COLO829 (cell line): ENCODE measurements around the gene PPHLN1.

Experiments
- DNase-seq: peaks from one replicate; pipeline ENCODE4 v3.0.0; 2012; ENCODE audit warnings: low spot score

PPHLN1 gene

DNA sequence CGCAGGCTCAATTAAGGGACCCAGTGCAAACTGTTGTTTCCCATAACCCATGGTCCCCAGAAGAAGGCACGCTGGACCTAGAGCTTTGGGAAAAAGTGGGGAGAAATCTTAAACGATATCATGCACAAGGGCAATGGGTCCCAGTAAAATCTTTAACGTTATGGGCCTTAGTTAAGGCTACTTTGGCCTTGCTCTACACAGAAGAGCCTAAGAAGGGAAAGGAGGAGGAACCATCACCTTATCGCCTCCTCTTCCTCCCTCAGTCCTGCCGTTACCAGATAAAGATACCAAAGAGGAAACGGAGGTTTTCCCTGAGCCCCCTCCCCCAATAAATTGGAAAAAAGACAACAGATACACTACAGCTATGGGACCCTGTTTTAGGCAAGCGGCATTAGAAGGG is 116.9 kb downstream of the PPHLN1 start:
- no peak for DNase-seq

DNA sequence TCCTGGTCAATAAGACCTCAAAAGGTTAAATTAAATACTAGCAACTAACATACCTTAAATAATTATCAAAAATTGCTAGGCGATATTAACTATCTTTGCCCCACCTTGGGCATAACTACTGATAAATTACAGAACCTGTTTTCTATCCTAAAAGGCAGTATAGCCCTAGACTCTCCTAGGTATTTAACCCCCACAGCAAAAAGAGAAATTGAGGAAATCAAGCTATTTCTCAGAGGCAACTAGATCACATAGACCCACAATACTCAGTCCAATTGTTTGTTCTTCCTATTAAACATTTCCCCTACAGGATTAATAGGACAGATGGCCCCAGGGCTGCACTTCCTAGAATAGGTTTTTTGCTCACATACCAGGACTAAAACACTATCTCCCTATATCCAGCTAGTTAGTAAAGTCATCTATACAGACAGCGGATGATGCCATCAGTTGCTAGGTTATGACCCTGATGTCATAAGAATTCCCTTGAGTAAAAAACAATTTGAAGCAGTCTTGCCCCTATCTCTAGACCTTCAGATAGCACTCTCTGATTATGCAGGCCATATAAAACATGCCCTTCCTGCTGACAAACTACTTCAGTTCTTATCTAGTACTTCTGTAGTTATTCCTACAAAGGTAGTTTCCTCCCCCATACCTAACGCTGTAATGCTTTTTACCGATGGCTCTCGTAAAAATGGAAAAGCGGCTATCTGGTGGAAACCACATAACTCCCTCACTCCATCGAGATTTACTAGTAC is 118.4 kb downstream of the PPHLN1 start:
- no peak for DNase-seq

DNA sequence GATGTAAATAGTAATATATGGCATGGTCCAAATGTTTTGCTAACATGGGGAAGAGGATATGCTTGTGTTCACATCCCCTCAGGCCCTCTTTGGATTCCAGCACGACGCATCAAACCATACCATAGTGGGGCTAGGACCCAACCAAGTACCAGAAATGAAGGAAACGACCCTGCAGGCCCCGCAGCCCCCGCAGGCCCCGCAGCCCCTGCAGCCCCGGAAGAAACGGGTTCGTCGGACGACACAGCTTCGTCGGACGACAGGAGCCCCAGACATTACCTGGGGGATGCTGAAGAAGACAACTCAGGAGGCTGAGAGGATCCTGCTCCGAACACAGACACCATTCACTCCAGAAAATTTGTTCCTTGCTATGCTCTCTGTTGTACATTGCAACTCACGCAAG is 119.9 kb downstream of the PPHLN1 start:
- no peak for DNase-seq

DNA sequence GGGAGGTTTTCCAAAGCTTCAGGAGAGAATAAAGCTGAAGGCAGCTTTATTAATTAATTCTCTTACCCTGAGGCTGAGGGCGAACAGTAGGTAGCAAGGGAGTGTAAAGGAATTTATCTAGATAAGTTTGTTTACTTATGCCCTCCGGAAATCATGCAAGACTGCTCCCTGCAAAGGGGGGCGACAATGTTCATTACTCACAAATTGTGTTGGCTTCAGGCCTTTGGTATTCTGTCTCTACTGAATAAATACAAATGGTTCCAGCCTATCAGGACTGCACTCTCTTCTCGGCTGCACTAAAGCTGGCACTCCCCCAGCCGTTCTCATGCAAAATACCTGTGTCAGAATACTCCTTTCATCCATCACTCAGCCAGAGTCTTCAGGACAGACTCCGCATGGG is 120.8 kb downstream of the PPHLN1 start:
- DNase-seq: no peak

DNA sequence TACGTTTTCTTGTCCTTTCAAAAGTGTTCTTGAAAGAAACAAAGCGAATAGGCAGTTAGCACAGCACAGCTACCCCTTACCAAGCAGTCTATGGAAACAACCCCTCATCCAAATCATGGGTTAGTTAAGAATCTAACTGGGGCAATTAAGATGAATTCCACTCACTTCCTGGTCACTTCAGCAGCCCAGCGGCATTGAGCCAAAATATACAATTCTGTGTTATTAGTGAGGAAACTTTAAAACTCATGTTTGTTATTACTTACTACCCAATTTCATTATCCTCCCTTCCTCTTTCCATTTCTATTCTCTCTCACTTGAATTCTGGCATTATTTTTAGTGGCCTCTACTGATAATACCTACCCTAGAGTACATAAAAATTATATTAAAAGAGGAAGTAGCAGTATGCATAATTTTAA is 121.4 kb downstream of the PPHLN1 start:
- DNase-seq: no peak

DNA sequence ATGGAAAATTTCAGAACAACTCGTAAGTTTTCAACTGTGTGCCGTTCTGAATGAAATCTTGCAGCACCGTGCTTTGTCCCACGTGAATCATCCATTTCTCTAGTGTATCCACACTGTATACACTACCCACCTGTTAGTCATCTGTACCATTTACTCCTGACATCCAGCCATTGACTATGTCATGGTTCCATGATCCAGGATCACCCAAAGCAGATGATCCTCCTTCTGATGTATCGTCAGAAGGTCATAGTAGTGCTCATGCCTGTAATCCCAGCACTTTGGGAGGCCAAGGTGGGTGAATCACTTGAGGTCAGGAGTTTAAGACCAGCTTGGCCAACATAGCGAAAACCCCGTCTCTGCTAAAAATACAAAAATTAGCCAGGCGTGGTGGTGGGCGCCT is 122.9 kb downstream of the PPHLN1 start:
- no peak for DNase-seq

DNA sequence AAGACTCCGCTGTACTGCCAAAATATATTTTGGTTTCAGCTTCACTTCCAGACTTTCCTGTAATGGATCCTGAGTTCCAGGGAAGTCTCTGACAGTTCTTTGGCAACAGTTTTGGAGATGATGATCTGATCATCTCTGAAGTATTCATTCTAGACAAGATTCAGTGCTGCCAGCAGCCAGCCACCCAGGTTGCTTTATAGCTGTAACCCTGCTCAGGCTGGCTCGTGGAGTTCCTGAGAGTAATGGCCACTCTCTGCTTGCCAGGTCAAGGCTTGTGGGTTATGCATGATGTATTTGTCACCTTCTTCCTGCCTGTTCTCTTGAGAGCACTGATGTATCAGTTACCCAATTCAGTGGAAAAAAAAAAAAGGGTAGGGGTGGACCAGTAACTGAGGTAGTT is 124.3 kb downstream of the PPHLN1 start:
- no peak for DNase-seq

DNA sequence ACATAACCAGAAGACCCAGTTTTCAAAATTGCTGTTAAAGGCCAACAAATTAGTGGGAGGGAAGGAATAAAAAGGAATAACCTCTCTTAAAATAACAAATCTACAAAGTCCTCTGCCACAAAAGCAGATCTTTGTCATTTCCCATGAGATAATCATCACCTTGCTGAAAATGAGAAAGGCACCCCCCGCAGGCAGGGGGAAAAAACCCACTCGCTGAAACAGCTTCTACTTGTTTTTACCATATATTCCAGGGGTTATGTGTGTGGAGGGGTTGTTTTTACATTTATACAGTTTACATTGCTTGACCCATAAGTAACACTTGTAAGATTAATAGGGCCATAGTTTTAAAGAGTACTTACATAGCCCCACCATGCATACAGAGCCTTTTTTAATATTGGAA is 132.6 kb downstream of the PPHLN1 start:
- no peak for DNase-seq

DNA sequence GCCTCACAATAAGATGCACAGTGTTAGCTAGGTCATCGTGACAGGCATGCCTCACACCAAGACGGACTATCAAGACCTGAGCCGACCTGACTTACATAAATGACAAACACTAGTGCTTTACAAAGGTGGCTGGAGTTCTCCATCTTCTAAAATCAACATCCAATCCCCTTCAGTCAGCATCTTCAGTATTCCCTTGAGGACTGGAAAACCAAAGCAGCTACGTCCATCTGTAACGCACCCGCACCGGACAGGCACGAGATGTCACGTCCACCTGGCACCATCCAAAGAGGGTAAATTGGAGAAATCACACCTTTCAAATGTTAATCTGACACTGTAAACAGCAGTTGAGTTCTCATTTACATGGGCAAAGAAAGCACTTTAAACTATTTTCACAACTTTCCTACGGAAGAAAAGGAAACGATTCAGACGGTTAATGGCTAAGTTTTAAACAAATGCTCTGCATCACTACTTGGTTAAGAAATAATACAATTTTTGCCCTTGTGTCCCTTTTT is 133.4 kb downstream of the PPHLN1 start:
- no peak for DNase-seq

DNA sequence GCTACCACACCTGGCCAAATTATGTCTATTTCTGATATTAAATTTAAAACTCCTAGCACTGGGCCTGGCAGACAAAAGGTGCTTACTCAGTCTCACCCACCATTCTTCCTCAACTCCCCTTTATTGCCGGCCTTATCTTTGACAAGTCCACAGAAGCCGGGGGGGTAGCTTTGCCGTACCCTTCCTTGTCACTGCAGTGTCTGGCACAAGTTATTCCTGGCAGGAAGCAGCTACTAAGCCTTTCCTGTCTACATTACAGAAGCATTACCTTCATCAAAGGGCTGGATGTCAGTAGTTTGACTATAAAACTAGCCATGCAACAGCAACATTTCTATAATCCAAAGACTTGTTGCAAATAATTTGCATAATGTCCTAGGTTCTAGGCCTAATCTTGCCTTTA is 136.5 kb downstream of the PPHLN1 start:
- no peak for DNase-seq

DNA sequence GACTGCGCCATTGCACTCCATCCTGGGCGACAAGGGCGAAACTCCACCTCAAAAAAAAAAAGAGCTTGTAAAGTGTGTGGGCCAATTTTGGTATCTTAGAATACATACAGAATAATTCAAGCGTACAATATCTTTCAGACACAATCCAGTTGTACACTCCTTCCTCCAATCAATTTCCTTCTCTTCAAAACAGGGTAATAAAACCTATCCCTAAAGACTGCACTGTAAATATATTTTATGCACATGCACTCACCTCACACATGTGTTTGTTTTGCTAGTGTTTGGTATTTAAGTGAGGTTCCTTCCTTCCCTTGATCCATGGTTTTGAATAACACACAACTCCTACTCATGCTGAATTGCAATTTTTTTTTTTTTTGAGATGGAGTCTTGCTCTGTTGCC is 137.7 kb downstream of the PPHLN1 start:
- no peak for DNase-seq

DNA sequence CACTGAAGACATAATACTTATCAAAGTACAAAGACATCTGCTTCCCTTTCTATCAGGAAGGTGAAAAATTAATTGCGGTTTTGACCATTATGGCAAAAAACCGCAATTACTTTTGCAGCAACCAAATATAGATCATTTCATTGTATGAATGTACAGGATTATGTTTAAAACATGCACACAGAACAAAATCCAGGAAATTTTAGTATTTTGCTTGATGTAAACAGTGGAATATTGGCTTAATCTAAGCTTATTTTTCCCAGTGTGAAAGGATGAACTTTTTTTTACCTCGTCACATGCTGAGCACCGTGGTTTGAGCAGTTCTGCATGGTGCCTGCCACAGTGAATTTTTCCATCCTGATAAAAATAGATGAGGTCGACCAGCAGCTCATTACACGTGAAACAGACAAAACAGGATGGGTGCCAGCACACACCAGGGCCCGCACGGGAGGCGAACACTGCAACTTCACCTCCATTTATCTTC is 142.4 kb downstream of the PPHLN1 start:
- DNase-seq: no peak

DNA sequence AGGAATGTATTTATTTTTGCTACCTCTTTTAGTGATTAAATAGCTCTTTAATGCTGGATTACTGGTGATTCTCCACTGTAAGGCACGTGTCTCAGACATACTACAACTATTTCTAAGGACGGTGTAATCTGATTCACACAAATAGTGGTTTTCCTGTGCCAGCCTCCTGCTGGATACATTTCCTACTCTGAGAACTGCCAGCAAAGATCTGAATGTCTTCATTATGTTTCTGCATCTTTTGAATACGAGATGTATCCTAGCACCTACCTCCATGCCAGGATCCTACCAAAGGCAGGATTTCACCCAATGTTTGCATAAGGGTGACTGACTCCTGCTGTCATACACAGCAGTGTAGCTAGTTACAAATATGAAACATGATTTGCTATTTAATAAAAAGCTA is 143.0 kb downstream of the PPHLN1 start:
- DNase-seq: no peak

DNA sequence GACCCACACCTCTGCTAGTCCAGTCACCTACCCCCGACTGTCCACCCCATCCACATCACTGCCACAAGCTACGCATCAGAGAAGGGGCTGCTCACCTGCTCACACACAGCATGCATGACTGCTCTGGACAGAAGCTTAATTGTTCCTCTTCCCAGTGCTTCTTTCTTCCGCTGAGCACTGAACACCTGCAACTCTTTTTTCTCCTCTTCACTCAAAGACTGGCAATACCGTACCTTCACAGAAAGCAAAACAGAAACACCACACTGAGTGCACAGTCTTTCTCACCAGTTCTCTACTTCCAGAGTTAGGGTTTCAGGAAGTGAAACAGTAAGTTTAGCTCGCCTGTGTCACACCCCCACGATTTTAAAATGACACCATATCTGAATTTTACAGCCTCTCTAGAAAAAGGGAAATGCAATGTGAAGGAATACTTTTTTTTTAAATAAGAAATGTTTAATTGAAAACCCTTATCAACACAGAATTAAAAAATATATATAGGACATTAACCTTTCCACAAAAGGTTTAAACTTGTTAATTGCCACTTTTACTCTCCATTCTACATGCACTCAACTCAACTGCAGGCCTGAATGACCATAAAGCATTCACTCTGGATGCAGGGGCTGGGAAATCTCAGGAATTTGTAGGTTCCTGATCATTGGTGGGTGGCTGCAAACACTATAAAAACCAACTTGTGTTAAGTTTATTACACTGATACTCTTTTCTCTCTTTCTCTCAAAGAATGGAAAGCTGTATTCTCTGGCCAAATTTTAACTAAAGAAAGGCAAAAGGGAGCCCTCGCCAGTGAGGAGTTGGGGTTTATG is 143.6 kb downstream of the PPHLN1 start:
- DNase-seq: no peak

DNA sequence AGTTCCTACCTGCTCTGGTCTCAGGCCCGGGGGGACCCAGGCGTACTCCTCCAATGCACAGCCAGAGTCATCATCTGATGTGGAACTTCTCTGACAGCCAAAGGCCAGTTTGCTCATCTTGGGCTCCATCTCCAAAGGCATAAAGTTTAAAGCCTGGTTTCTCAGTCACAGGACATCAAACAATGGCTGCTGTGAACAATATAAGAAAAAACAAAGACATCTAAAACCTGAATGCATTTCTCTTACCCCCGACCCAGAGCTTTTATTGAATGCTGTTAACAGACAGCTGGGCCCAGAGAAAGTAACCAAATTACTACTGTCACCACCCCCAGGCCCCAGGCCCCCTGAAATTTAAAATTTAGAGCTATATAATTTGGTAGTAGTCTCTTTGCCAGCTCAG is 146.4 kb downstream of the PPHLN1 start:
- no peak for DNase-seq

DNA sequence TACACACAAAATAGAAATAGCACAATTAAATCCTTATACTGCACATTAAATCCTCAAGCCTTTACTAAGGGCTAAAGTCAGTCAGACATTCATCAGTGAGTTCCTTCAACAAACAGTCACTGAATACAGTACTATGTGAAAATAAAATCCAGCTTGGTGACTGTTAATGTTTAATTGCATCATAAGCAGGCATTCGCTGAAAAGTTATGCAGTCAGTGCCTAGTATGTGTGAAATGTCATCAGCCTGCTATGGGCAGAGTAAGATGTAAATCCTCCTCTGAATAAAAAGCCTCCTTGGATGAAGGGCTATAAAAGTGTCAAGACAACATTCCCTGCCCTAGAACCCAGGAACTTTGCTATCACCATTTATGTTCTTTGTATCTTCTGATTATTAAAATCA is 147.2 kb downstream of the PPHLN1 start:
- DNase-seq: no peak

DNA sequence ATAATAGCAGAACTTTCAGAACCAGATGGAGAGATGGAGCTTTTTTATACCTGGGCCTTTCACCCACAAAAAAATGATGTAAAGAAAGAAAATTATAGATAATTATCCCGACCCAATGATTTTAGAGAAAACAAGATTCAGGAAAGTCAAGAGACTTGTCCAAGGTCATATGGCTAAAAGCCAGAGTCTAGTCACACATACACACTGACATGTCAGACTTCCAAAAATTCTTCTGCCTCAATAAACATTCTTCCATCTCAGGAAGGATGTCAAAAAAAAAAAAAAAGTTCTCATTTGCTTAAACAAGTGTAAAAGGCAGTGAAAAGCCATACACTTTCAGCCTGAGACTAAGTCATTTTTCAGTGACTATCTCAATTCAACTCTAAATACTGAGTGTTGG is 147.6 kb downstream of the PPHLN1 start:
- no peak for DNase-seq

DNA sequence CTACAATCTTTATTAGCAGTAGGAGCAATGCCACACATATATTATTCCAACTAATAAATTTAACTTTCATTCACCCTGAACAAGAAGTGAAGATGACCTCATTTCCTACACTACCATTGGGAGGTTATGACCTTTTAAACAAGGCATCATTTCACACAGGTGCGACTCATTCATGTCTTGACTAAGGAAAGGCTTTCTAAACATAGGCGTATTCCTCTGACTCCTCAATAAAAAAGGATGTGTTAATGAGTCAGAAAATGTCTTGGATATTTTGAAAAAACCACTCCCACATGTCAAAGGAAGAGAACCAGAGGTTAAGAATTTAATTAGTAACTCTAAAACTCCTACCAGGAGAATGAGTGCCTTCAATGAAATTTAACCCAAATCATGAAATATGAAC is 148.4 kb downstream of the PPHLN1 start:
- DNase-seq: peak; percentile 20

DNA sequence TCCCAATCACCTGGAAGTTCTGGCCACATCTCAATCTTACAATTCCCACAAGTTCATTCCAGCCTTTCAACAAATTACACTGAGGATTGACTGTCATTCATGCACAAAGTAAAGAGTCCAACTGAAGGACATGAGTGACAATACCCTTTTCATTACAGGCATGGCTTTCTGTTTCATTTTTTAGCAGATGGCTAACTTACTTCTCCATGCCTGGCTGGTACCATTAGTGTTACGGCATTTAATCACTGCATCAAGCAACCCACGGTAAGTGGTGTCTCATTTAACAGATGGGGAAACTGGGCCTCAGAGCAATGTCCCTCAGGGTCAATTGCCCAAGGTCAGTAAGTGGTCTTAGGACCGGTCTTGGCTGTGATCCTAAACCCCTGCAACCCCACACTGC is 149.1 kb downstream of the PPHLN1 start:
- no peak for DNase-seq

DNA sequence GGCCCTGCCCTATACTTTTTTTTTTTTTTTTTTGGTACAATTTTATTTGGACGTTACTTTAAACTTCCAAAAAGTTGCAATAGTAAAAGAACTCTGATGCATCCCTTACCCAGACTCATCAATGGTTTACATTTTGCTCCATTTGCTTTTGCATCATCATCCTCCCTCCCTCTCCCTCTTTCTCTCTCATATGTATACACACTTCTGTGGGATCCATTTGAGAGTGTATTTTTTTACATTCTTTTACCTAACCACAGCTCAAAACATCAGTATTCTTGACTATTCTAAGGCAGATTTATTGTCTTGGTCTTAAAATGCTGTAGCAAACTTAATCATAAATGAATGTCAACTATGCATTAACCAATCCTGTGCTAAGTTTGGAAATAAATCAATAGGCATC is 152.0 kb downstream of the PPHLN1 start:
- no peak for DNase-seq

DNA sequence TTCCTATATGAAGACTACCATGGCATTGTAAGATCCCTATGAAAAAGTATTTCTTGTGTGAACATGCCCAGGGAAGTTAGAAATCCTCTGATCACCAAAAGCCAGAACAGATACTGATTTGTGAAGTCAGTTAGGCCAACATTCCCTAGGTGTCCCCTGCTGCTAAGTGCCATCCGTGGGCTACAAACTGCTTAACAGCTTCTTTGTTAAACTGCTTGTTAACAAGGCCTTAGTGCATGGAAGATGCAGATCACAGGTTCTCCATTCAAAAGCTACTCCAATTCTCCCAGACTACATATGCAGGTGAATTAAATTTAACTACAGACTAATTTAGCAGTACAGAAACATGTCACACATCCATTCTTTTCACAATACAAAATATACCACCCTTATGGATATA is 155.4 kb downstream of the PPHLN1 start:
- no peak for DNase-seq

DNA sequence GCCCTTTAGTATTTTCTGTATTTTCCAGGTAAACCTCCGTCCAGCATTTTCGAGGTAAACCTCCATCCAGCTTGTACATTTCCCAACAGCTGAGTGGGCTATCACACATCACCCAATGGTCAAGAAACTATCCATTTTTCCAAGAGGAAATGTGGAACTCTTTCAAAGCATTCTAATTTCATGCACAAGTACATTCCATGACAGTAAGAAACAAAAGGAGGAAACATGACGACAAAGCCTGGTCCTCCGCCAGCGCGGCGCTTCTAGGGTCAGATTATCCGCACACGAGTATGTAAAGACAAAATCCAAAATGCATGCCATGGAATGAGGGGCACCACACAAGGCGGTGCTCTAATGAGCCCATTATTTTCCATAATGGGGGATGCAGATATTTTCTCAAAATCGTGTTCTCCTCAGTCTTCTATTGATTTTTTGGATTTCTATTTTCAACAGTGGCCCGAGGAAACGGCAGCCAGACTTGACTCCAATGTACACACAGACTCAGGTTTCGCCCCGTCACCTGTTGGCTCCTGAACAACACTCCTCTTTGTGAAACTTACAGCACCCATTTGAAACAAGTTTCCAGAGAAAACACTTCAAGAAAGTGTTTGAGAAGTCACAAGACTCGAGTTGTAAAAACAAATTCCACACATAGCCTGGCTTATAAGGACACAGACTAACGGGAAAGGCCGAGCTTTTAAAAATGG is 156.2 kb downstream of the PPHLN1 start:
- no peak for DNase-seq
